Uterus (tissue), 2 donors: Measurements from ENCODE around the gene CMBL.

Experiments used
- CTCF ChIP-seq, 4 experiments: fragments of 200-600 bp in 2 of 4; fragments of 450-650 bp in 2 of 4; sonication (generic) in 2 of 4; IDR thresholded peaks; one replicate each; pipeline ENCODE4 v1.5.1; 2016 to 2019; ENCODE audit warnings: antibody characterized with exemption in 4 of 4, mild to moderate bottlenecking in 2 of 4, moderate library complexity in 1 of 4
- POLR2A ChIP-seq, 2 donors: fragments of 450-650 bp; IDR thresholded peaks; one replicate each; pipeline ENCODE4 v1.6.1; 2016; ENCODE audit warnings: antibody characterized with exemption in 2 of 2, mild to moderate bottlenecking in 1 of 2, moderate library complexity in 1 of 2

- TF ChIP-seq CTCF (IDR thresholded peaks at IDR 0.05) (no peak), POLR2A (IDR thresholded peaks at IDR 0.05) (no peak)
Observed at GRCh38 chr5:10343486-10343885, 35.8 kb upstream of the CMBL start.
